NCI-H2196 (cell line): Measurements from ENCODE around the gene URB1.
"Not testable (repeated sequence)": the region's sequence is repeated elsewhere in the genome, so short reads cannot be mapped to it uniquely, and the experiment has no call there.

Experiments used
- DNase-seq: peaks from one replicate; lab custom pipeline; 2025; ENCODE audit not compliant: unreplicated experiment; lab: John Stamatoyannopoulos, UW

Gene URB1, protein sequence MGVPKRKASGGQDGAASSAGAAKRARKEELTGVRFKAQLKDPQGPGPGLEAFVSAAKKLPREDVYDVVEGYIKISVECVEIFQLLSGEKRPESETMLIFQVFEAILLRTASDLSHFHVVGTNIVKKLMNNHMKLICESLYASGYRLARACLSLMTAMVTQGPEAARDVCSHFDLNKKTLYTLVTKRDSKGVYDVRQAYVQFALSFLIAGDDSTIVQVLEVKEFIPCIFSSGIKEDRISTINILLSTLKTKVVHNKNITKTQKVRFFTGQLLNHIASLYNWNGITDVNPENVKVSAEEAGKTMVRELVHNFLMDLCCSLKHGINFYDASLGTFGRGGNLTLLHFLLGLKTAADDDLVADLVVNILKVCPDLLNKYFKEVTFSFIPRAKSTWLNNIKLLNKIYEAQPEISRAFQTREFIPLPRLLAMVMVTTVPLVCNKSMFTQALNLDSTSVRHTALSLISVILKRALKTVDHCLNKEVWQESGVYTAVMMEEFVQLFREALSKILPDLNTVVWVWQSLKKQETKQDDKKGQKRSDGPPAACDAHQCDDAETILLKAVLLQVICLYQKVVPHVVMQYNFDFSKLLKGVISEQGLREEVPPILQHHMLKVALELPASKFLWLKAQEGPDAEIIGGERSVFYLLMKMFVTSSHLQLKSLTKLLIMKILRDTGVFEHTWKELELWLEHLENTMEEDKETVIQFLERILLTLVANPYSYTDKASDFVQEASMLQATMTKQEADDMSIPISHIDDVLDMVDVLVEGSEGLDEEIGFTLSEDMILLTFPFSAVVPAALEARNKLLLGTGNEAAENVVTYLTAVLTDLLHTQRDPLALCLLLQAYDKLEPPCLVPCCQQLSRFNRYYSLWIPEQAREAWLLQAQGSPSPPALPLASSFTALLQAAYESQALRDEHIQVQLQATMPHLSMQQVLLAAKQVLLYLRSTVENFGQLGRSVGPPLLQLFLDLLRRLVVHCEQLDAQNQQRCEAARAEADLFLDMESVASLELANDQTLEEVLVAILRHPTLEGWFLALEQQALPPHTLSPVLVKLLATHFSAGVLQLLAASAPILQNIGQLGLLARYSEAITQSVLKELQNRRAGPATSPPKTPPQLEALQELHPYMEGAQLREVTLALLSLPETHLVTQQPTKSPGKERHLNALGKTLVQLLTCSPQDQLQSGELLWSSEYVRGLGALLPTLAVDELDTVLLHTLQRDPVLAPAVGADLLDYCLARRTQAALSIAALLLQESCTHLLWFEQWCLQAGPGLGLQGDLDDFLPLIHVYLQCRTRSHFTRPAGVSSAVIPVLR (N-terminal part only)

DNA sequence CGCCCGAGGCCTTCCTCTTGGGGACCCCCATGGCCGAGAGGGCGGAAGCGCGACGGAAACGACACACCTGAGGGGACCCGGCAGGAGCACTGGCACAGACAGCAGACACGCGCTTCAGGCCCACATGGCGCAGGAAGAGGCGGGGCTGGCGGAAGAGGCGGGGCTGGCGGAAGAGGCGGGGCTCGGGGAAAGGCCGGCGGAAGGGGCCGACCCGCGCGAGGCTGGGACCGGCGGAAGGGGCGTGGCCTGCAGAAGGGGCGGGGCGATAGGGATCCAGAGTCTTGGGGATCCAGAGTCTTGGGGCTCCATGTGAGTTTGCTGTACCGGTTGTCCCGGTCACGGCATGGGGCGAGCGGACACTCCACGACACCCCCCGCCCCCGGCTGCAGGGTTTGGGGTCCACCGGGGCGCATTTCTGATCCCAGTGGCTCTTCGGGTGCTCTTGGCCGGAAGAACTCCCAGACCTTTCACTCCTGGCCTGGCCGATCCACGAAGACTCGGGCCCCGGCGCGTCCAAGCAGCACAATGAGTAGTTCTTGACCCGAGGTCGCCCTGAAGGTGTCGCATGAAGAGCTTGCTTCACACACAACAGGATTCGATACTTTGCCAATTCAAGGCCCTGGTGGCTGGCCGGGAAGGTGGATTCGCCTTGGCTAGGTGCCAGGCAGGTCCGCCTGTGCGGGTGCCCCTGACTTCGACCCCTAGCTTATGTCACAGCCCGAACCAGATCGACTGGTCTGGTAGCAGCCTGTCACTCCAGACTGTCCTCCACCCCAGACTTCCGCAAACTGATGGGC is at the start of gene URB1:
URB1 (minus strand) TSS at position 133 of the 797 bp plus-strand sequence; CDS start at position 31, 102 bp downstream.
- DNase-seq = peak; percentile 90

DNA sequence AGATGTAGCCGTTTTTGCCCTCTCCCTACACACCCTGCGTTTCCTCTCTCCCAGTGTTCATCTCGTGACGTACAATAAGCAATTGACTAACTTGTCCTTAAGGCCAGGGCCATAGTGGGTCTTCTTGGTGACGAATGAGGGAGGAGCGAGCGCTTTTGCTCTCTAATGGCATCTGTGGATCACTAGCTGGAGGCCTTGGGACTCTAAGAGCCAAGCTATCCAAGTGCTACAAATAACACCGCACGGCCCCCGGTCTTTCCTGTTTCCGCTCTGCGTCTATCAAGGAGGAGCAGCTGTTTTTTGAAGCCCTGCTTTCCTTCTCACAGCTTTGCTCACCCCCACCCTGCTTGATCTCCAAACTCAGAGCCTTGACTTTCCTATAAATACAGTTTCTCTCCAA is 44.9 kb upstream of the URB1 start:
- no peak for DNase-seq

DNA sequence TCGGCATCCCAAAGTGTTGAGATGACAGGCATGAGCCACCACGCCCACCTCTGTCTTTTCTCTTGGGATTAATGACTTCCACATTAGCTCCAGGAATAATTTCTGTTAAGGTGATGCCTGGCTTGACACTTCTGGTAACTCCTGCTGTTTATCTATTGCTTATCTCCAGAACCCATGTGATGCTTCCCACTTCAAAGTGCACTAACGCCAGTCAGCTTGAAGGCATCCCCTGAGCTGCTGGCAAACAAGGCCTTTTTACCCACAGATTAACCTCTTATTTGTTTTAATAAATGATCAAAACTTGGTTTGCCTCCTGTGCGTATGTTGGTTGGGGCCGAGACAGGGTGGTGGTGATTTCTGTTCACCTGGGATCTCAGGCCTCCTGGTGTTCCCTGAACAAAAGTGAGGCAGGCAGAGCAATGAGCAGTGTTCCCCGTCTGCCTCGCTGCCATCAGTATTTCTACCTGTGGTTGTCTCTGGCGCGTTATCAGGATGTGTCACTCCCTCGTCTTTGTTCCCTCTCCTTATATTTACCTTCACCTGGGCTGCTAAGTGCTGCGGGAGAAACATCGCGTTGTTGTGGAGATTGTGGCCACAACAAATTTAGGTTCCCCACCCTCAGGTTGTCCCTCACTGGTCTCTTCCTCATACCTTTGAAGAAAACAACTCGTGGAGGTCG is 40.3 kb upstream of the URB1 start:
- not testable (repeated sequence) for DNase-seq

DNA sequence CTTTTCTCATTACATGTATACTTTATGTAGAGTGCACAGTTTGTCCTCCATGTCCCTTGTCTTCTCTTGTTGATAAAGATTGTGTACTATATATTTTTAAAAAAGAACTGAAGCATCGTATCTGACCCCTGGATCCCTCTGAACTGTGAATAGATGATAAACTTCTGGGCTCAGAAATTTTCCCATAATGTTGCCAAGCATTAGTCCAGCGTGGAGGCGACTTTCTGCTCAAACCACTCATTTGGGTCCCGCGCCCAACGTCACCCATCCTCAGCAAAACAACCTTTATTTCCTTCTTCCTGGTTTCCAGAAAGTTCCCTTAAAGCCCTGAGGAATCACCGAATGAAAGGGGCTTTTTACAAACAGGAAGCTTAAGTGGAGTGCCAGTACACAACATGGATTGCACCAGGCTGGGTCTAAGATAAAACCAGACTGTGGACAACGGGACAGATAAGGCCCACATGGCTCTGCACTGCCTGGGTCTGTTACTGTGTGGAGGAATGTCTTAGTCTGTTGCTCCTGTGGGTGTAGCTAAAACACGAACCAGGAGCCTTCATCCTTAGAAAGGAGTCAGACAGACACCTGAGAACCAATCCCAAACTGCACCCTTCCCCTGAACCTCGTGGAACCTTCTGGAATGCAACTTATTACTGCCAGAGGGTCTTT is 35.3 kb upstream of the URB1 start:
- no peak for DNase-seq

DNA sequence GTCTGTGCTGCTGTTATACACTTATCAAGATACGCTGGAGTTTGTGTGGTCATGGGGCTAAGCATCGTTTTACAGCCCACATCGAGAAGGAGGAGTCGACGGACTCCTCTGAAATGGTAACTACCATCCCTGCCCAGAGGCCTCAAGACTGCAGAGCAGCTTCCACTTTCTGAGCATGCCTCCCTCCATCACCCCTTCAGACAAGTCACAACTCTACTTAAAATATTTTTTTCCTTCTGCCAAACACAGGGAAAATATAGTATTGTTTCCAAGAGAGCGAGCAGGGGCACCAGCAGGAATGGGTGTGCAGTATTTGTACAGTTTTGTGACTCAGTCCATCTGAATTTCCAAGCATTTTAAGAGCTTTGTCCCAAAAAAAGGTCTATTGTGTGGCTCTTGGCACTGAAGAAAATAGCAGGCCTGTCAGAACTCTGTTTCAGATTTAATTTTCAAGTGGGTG is 33.8 kb upstream of the URB1 start:
- DNase-seq = no peak

DNA sequence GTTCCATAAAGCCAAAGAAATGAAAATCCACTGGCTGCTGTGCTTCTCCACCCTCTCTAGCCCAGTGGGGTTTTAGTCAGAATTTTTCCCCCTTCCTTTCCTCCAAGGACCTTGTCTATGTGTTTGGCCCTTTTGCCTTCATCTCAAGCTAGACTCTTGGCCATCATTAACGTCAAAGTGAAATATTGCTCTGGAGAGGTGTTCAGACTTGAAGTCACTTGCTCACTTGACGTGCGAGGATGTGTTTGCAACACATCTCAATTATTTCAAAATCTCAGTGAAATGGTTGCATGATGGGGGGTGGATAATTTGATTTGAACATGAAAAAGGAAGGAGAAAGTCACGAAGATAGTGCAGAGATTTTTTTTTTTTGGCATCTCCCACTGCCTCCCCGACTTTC is 33.3 kb upstream of the URB1 start:
- no peak for DNase-seq

DNA sequence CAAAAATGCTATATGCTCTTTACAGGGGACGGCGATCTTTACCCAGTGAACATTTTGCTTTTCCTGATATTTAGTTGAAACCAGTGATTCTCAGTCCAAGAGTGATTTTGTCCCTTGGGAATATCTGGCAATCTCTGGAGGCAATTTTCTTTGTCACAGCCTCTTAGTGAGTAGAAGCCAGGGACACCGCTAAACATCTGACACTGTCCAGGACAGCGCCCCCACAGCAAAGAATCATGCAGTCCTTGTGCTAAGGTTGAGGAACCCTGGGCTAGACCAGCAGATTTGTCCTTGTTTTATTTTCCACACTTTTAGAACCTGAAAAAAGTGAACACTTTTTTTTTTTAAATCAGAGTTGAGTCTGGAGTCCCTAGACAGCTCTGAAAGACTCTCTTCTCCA is 32.8 kb upstream of the URB1 start:
- no peak for DNase-seq

DNA sequence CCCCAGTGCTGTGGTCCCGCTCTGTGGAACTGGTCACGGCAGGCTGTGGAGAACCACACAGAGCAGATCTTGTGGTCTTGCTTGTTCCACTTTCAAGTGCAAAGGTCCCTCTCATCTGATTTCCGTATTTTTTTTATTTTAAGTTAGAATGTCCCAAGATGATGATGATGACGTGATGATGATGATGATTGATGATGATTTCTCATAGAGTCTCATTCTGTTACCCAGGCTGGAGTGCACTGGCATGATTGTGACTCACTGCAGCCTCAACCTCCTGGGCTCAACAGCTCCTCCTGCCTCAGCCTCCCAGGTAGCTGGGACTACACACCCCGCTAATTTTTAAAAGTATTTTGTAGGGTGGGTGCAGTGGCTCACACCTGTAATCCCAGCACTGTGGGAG is 31.9 kb upstream of the URB1 start:
- no peak for DNase-seq

DNA sequence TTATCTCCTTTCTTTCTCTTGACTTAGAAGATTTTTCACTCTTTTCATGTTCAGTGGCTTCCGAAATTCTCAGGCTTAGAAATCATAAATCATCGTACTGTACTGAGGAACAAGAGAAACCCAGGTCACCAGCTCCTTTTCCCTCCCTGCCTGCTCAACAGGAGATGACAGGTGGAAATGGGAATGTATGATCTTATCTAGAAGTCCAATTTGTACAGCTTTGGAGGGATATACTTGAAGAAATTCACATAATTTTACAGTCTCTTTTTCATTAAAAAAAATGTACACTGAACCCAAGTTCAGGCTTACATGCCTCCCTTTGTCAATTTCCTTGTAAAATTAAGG is 31.4 kb upstream of the URB1 start:
- DNase-seq = no peak

DNA sequence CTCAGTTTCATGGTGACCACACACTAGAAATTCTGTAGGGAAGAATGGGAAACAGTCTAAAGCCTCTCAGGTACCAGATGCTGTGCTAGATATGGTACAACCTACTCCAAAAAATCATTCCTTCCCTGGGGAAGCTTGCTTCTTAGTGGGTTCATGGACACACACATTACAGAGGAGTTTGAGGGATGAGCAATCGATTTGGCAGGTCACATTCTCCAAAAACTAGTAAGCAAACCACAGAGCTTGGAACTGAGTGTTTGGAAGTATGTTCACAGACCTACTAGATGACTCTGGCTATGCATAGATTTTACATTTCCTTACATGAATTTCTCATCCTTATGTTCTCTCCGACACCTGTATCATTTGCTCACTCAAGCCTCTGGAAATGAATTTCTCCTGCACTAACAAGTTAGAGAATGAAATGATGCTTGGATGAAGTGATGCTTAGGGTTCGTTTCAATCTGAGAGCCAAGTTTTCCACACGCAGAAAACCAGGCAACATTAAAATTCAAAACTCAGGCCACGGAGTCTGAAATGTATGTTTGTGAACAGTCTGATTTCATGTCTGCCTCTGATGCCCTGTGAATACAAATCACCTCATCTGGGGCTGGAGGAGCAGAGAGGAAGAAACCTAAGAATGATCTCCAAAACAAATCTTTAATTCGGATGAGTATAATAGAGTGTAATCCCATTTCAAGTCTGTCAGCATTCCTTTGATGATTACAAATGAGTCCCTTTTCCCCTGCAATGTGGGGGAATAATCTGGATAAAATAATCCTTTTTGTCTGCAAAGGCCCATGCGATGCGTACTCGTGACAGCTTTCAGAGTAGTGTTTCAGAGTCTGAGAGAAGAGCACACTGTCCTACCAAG is 30.7 kb upstream of the URB1 start:
- DNase-seq = no peak

DNA sequence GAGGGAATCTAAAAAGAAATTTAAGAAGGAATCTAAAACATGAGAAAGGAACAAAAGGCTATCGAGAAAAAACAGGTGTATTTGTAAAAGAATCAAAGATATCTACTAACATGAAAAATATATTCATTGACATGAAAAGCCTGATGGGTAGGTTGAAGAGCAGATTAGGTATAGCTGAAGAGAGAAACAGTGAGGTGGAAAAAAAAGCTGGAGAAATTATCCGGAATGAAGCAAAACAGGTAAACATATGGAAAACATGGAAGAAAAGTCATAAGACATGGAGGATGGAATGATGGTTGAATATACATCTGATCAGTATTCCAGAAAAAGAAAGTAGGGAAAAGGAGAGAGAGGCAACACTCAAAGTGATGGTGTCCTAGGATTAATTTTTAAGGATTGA is 29.3 kb upstream of the URB1 start:
- DNase-seq = no peak

DNA sequence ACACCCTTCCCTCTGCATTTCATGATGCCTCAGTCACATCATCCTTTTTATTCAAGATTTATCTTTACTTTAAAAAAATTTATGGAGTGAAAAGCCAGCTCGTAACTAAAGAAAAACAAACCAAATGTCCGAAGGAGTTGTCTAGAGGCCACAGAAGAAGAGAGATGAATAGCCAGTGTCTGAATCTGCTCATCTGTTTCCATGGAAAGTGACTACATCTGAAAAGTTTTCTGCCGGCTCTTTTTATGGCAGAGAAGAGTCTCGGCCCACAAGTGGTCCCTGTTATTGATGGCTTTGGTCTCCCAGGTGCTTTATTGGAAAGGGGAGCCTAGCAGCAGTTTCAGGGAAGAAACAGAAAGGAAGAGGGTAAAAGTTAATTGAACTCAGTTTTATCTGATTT is 25.3 kb upstream of the URB1 start:
- DNase-seq = no peak

DNA sequence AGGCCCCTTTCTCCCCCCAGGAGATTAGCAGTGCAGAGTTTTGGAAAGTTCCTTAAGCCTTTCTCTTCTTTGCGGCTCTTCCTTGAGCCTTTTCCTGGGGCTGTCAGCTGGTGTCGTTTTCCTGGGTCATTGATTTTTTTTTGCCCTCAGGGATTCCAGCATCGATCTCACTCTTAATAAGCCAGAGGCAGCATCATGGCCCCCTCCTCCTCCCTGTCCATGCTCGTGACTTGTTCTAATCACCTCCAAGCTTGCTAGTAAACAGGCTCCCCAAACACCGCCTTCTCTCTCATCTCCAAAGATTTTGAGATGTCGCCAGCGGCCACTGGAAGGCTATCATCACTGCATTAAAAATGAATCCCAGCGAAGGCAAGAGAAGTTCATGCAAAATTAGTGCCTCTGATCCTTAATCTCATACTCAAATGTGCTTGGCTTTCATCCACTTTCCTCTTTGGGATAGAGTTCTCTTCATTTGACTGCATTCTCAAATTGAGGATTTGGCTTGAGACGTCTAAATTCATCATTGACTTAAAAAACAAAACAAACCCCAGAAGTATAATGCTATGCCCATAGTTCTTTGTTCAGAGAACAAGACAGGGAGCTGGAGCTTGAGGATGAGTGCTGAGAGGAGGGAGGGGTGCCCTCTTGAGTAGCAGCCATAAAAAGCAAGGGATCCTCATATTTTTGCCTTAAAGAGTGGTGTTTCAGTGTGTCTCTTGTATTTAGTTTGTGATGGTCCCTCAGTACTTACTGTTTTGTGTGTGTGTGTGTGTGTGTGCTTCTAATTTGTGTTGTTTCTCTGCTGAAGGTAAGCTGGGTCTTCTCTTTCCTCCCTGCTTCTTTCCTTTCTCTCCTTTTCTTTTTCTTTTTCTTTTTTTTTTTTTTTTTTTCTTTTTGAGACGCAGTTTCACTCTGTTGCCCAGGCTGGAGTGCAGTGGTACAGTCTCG is 22.9 kb upstream of the URB1 start:
- DNase-seq = no peak

DNA sequence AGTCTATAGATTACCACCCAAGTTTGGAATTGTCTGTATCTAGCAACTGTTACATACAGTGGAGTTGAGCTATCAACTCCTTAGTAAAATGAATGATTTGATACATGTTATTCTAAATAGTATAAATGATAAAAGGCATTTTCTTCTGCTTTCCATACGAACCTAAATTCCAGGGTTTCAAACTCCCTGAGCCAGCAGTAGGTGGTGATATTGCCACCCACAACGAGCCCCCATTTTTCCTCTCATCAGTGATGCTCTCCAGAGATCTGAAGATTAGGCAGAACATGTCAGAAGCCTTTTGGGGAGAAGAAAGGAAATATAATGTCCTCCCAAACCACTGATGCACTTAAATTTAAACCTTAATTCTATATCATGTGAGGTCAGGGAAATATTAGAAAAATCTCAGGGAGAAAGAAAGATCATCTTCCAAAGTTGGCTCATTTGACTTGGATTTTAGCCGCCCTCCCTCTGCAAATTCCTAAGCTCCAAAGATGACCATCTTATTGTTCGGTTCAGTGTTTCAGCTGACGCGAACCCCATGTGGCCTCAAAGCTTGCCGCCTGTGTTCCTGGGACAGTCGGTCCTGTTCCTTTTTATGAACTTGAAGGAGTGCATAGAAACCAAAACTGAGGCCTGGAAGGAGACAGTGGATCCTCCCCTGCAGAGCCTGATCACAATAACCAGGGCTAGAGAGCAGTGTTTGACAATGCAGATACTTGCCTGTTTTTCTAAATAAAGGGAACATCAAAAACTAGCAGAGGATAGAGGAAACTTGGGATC is 22.0 kb upstream of the URB1 start:
- DNase-seq = peak; percentile 20

DNA sequence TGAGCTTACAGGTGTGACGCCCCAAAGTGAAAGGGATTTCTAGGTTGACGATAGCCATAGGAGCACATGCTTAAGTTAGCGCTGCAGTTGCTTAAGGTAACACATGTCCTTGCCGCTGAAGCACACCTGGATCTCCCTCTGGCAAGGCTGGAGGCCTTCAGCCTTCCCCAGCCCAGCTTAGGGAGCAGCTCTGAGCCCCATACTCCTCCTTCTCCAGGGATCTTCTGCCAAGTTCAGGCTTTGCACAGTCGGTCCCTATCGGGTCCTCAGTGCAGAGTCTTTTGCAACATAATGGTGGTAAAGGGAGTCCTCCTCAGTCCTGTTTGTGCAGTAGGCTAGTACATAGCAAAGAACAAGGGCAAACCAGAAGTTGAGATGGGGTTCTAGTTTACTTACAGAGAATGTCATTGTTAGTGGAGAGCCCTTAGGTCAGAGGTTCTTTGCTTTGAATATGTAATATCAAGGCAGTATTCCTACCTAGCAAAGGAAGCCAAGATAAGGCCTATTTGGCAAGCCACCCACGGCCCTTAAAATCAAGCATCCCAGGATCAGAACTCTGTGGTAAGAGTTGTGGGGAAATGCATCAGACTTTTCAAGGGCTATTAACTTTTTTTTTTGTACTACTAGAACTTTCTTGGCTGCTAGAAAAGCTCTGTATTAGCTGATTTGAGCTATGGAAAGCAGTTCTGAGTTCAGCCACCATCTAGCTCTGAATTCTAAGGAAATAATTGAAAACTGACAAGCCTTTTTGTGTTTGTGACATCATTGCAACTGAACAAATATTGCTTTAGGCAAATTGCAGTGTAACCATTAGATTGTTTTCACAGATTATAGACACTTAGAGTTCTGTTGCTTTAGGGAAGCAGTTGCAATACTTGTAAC is 21.1 kb upstream of the URB1 start:
- DNase-seq = no peak
